ENCODE data around the gene AHR.

- no peak for TF ChIP-seq ZFP3 (tag by site-specific recombination; IDR thresholded peaks at IDR 0.05; ENCODE audit: low read depth)
- no peak for TF ChIP-seq ZNF704 (tag by site-specific recombination; IDR thresholded peaks at IDR 0.05)
- no peak for TF ChIP-seq ZFHX2 (tag by site-specific recombination; conservative IDR thresholded peaks at IDR 0.05)
- TF ChIP-seq, protein P1, sequence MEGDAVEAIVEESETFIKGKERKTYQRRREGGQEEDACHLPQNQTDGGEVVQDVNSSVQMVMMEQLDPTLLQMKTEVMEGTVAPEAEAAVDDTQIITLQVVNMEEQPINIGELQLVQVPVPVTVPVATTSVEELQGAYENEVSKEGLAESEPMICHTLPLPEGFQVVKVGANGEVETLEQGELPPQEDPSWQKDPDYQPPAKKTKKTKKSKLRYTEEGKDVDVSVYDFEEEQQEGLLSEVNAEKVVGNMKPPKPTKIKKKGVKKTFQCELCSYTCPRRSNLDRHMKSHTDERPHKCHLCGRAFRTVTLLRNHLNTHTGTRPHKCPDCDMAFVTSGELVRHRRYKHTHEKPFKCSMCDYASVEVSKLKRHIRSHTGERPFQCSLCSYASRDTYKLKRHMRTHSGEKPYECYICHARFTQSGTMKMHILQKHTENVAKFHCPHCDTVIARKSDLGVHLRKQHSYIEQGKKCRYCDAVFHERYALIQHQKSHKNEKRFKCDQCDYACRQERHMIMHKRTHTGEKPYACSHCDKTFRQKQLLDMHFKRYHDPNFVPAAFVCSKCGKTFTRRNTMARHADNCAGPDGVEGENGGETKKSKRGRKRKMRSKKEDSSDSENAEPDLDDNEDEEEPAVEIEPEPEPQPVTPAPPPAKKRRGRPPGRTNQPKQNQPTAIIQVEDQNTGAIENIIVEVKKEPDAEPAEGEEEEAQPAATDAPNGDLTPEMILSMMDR (tag by site-specific recombination; IDR thresholded peaks at IDR 0.05): no peak
- TF ChIP-seq, protein P2, sequence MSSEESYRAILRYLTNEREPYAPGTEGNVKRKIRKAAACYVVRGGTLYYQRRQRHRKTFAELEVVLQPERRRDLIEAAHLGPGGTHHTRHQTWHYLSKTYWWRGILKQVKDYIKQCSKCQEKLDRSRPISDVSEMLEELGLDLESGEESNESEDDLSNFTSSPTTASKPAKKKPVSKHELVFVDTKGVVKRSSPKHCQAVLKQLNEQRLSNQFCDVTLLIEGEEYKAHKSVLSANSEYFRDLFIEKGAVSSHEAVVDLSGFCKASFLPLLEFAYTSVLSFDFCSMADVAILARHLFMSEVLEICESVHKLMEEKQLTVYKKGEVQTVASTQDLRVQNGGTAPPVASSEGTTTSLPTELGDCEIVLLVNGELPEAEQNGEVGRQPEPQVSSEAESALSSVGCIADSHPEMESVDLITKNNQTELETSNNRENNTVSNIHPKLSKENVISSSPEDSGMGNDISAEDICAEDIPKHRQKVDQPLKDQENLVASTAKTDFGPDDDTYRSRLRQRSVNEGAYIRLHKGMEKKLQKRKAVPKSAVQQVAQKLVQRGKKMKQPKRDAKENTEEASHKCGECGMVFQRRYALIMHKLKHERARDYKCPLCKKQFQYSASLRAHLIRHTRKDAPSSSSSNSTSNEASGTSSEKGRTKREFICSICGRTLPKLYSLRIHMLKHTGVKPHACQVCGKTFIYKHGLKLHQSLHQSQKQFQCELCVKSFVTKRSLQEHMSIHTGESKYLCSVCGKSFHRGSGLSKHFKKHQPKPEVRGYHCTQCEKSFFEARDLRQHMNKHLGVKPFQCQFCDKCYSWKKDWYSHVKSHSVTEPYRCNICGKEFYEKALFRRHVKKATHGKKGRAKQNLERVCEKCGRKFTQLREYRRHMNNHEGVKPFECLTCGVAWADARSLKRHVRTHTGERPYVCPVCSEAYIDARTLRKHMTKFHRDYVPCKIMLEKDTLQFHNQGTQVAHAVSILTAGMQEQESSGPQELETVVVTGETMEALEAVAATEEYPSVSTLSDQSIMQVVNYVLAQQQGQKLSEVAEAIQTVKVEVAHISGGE (tag by site-specific recombination; conservative IDR thresholded peaks at IDR 0.05; ENCODE audit: low read depth): no peak
- TF ChIP-seq ZNF580 (tag by site-specific recombination; IDR thresholded peaks at IDR 0.05): no peak
- TF ChIP-seq ZNF623 (tag by site-specific recombination; IDR thresholded peaks at IDR 0.05): no peak
- no peak for TF ChIP-seq PRDM1 (tag by site-specific recombination; IDR thresholded peaks at IDR 0.05)
- TF ChIP-seq, protein P3, sequence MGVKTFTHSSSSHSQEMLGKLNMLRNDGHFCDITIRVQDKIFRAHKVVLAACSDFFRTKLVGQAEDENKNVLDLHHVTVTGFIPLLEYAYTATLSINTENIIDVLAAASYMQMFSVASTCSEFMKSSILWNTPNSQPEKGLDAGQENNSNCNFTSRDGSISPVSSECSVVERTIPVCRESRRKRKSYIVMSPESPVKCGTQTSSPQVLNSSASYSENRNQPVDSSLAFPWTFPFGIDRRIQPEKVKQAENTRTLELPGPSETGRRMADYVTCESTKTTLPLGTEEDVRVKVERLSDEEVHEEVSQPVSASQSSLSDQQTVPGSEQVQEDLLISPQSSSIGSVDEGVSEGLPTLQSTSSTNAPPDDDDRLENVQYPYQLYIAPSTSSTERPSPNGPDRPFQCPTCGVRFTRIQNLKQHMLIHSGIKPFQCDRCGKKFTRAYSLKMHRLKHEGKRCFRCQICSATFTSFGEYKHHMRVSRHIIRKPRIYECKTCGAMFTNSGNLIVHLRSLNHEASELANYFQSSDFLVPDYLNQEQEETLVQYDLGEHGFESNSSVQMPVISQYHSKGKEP (tag by site-specific recombination; IDR thresholded peaks at IDR 0.05): no peak
- TF ChIP-seq KLF1 (tag by site-specific recombination; IDR thresholded peaks at IDR 0.05): no peak
These were observed 19.4 kb upstream of the AHR start for GRCh38 chr7:17279061-17279460.
